Right lung (tissue), 5 donors: ENCODE measurements around the gene RGS7BP. TPM values are rescaled to one million over a fixed set of nuclear protein-coding genes. Genes with fewer than 3 reads are reported as not detected.
A peak's percentile ranks its signal among the peaks of the same experiment; 100 is the strongest.
"Not testable (repeated sequence)": the region's sequence is repeated elsewhere in the genome, so short reads cannot be mapped to it uniquely, and the experiment has no call there.

Source experiments
- DNase-seq, 2 donors: peaks; one replicate each; pipeline ENCODE4 v3.0.0-alpha.2; 2013
- polyA plus RNA-seq, 5 donors: library from polyadenylated mRNA; unstranded; fragments of 120-200 nt; gene quantifications; one replicate each; pipeline versions ENCODE4 v1.2.1 to v1.2.3, GENCODE V29; 2013; ENCODE audit warnings: inconsistent platforms in 1 of 5, low replicate concordance in 1 of 5; ENCODE audit not compliant: insufficient read length in 5 of 5, insufficient read depth in 1 of 5

The RGS7BP gene
- polyA plus RNA-seq, 5 donors, result 10.6 to 29.7 (median 20.8) TPM

GRCh38 chr5:64534033-64534432 is 28.2 kb downstream of the RGS7BP start:
- no peak for DNase-seq

GRCh38 chr5:64557911-64558310 is 52.1 kb downstream of the RGS7BP start:
- no peak for DNase-seq

- DNase-seq, result not testable (repeated sequence)
Measured at GRCh38 chr5:64558641-64559040, 52.8 kb downstream of the RGS7BP start.

GRCh38 chr5:64566310-64566916 is 60.6 kb downstream of the RGS7BP start:
- no peak for DNase-seq

GRCh38 chr5:64569858-64570257 is 64.0 kb downstream of the RGS7BP start:
- peak; percentile 37 to 53 for DNase-seq

GRCh38 chr5:64570395-64570996 is 64.7 kb downstream of the RGS7BP start:
- DNase-seq, result no peak

GRCh38 chr5:64575561-64575960 is 69.7 kb downstream of the RGS7BP start:
- DNase-seq, result no peak

GRCh38 chr5:64576250-64576649 is 70.4 kb downstream of the RGS7BP start:
- DNase-seq, result no peak

GRCh38 chr5:64585646-64586045 is 79.8 kb downstream of the RGS7BP start:
- DNase-seq, result no peak

GRCh38 chr5:64587370-64587769 is 81.6 kb downstream of the RGS7BP start:
- DNase-seq, result no peak

GRCh38 chr5:64592730-64593341 is 87.0 kb downstream of the RGS7BP start:
- DNase-seq, result no peak

- DNase-seq, result no peak
Measured at GRCh38 chr5:64594025-64594424, 88.2 kb downstream of the RGS7BP start.

GRCh38 chr5:64594601-64595000 is 88.8 kb downstream of the RGS7BP start:
- DNase-seq, result no peak

- DNase-seq, result no peak
Measured at GRCh38 chr5:64595031-64595855, 89.4 kb downstream of the RGS7BP start.

- no peak for DNase-seq
Measured at GRCh38 chr5:64599226-64599625, 93.4 kb downstream of the RGS7BP start.

- DNase-seq, result no peak
Measured at GRCh38 chr5:64603676-64604075, 97.9 kb downstream of the RGS7BP start.

- DNase-seq, result no peak
Measured at GRCh38 chr5:64606926-64607325, 101.1 kb downstream of the RGS7BP start.

GRCh38 chr5:64612344-64612961 is 106.6 kb downstream of the RGS7BP start:
- DNase-seq, result peak; percentile 48 to 74

GRCh38 chr5:64615895-64616294 is 110.1 kb downstream of the RGS7BP start:
- DNase-seq, result no peak

GRCh38 chr5:64619609-64620008 is 113.8 kb downstream of the RGS7BP start:
- DNase-seq, result no peak

GRCh38 chr5:64622991-64623390 is 117.2 kb downstream of the RGS7BP start:
- DNase-seq, result no peak

GRCh38 chr5:64625678-64626077 is 119.9 kb downstream of the RGS7BP start:
- no peak for DNase-seq
